Measurements from ENCODE around the gene ROCK2. TPM values are rescaled to one million over a fixed set of nuclear protein-coding genes. Genes with fewer than 3 reads are reported as not detected.

Gene ROCK2
- total and polyA plus RNA-seq, 9 of the 15 experiments (the other 6 are each of a cell fraction or from before 2014, with no cell fraction given): 4.9 to 30.6 (median 14.3) TPM

GRCh38 chr2:11344956-11345677 lies 681 bp upstream of the ROCK2 start (continued):
- TF ChIP-seq ZNF12 (CRISPR knock-in tag; IDR thresholded peaks at IDR 0.05) (0 out of 2 replicates have a peak, but pooled peaks have one; percentile 27), NR4A1 (CRISPR knock-in tag; IDR thresholded peaks at IDR 0.05) (no peak), NR4A1 (tag; IDR thresholded peaks at IDR 0.05) (peak; percentile 49; the same call in 1 of the 2 replicates), THAP7 (CRISPR knock-in tag; IDR thresholded peaks at IDR 0.05) (no peak), GMEB1 (CRISPR knock-in tag; IDR thresholded peaks at IDR 0.05) (no peak), ZBTB49 (CRISPR knock-in tag; IDR thresholded peaks at IDR 0.05; ENCODE audit: borderline replicate concordance) (no peak), SFPQ (IDR thresholded peaks at IDR 0.05; ENCODE audit: low read depth, low read length) (no peak), SMAD3 (CRISPR knock-in tag; conservative IDR thresholded peaks at IDR 0.05) (no peak), BRCA1 (IDR thresholded peaks at IDR 0.05) (no peak), BRCA1 (CRISPR knock-in tag; IDR thresholded peaks at IDR 0.05) (no peak), HOXB6 (CRISPR knock-in tag; IDR thresholded peaks at IDR 0.05; ENCODE audit: borderline replicate concordance) (no peak), ZNF146 (CRISPR knock-in tag; IDR thresholded peaks at IDR 0.05; ENCODE audit: unreplicated experiment) (no peak), HNRNPK (IDR thresholded peaks at IDR 0.05; ENCODE audit: low read depth, low read length, poor library complexity, severe bottlenecking) (no peak), OTX1 (CRISPR knock-in tag; IDR thresholded peaks at IDR 0.05) (no peak), RERE (CRISPR knock-in tag; IDR thresholded peaks at IDR 0.05; ENCODE audit: borderline replicate concordance) (no peak)
